Measurements from ENCODE around the gene TSKS.
A peak's percentile ranks its signal among the peaks of the same experiment; 100 is the strongest.

The TSKS gene

DNA sequence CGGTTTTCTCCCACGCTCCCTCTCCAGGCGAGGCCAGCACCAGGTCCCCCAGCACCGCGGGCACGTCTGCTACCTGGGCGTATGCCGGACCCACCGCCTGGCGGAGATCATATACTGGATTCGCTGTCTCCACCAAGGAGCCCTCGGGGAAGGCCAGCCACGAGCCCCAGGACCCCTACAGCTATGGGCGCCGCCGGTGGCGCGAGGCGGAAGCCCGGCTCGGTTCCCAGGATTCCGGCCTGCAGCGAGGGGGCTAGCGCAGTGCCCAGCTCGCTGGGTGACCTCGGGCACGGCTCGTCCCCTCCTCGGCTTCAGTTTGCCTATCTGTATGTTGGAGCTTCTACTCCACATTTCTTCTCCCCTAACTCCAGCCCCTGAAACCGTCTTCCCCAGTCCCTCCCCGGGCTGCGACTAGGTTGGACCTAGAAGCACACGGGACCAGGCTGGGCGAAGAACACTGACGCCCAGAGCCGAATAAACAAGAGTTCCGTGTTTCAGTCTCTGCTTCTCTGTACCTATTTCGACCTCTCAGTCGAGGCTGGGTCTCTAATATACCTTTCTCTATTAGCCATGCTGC lies 72.9 kb downstream of the TSKS start:
- H3K4me3 ChIP-seq (ENCODE audit: low read length) = peak overlapping the region; percentile 57
- TF ChIP-seq, protein P1, sequence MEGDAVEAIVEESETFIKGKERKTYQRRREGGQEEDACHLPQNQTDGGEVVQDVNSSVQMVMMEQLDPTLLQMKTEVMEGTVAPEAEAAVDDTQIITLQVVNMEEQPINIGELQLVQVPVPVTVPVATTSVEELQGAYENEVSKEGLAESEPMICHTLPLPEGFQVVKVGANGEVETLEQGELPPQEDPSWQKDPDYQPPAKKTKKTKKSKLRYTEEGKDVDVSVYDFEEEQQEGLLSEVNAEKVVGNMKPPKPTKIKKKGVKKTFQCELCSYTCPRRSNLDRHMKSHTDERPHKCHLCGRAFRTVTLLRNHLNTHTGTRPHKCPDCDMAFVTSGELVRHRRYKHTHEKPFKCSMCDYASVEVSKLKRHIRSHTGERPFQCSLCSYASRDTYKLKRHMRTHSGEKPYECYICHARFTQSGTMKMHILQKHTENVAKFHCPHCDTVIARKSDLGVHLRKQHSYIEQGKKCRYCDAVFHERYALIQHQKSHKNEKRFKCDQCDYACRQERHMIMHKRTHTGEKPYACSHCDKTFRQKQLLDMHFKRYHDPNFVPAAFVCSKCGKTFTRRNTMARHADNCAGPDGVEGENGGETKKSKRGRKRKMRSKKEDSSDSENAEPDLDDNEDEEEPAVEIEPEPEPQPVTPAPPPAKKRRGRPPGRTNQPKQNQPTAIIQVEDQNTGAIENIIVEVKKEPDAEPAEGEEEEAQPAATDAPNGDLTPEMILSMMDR (IDR thresholded peaks at IDR 0.05; ENCODE audit: insufficient read depth, low read depth, low read length, missing control alignments) = no peak
- DNase-seq (ENCODE audit: low read depth) = no peak
